Stimulated activated CD4-positive, alpha-beta T cell treated with anti-CD3 and anti-CD28 coated beads, TNF-alpha, amount 100 ng/mL, for 48 hours (primary cell): Measurements from ENCODE around the gene PARM1.

ENCODE experiments used
- DNase-seq, 3 donors: peaks; one replicate each; pipeline ENCODE4 v3.0.0-alpha.2; 2020; ENCODE audit warnings: low read depth in 3 of 3

Gene PARM1

DNA sequence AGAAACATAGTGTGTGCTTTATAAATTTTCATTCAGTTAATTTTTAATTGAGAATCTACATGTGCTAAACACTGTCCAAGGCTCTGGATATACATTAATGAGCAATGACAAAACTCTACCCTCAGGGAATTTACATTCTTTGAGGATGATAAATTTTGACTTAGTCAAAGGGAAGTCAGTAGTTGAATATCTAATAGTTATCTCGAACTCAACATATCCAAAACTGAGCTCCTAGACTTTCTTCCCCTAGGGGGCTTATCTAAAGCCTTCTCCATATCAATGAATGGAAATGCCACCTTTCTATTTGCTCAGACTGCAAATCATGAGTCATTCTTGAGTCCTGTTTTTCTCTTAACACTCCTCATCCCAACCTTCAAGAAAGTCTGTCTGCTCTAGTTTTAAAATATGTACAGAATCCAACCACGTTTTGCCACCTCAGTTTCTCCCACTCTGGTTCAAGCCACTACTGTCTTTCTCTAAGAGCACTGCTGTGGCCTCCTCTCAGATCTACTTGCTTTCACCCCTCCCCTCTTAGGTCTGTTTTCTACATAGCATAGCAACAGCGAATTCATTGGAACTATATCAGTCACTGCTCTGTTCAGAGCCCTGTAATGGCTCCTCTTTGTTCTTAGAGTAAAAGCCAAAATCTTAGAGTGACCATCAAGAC lies 9.5 kb downstream of the PARM1 start:
- no peak for DNase-seq

DNA sequence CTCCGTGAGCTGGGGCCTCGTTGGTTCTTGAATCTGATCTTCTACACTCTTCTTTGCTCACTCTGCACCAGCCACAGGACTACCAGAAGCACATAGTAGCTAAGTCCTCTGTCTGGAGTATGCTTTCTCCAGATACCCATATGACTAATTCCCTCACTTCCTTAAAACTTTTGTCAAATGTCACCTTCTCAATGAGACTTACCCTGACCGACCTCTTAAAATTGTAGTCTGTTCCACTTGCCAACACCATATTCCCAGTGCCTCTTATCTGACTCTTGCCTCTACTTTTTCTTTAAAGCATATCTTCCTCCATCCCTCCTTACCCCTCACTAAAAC lies 10.0 kb downstream of the PARM1 start:
- no peak for DNase-seq

DNA sequence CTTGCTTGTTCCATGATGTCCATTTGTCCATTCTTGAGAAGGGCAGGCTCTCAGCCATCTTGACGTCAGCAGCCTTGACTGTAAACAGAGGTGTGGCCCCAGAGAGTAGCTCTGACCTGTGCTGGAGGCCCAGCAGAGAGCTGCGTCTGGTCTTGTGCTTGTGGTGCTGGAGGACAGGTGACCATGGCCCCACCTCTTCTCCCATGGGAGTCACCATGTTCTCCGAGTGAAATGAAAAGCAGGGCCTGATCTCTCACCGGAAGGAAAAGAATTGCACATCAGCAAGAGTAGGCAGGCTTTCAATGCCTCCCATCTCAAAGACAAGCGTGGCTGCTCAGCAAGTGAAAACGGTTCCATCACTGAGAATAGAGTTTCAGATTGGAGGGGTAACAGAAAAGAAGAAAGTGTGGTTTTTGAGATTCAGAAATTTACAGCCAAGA lies 11.5 kb downstream of the PARM1 start:
- no peak for DNase-seq

DNA sequence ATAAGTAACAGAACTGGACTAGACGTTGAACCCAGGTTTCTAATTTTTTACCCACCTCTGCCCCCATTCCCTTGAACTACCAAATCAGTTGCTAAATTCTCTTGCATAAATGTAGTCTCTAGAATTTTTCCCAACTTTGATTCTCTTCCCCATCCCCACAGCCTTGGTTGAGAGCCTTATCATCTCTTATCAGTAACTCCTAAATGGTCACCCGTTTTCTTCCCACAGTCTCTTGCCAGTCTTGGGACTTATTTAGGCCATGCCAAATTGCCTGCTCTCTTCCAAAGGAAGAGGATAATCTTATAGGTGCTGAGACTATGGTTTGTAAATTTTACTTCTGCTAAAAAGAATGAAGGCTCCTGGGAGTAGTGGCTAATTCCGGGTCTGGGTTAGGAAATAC lies 13.3 kb downstream of the PARM1 start:
- DNase-seq, result no peak

DNA sequence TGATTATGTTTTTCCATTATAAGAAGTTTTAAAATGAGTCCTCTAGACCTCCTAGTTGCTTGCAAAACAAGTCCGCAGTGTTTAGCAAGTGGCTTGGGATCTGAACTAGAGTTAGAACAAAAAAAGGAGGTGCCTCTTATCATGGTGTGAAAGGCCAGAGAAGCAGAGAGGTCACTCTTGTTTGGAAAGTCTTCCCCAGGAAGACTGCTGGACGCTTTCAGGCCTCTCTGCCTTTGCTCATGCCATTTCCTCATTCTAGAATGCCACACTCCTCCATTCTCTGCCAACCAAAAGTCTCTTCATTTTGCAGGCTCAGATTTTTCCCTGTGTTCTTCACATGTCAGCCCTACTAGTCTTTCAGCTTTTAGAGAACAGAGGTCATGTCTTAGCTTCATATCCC lies 14.9 kb downstream of the PARM1 start:
- no peak for DNase-seq

DNA sequence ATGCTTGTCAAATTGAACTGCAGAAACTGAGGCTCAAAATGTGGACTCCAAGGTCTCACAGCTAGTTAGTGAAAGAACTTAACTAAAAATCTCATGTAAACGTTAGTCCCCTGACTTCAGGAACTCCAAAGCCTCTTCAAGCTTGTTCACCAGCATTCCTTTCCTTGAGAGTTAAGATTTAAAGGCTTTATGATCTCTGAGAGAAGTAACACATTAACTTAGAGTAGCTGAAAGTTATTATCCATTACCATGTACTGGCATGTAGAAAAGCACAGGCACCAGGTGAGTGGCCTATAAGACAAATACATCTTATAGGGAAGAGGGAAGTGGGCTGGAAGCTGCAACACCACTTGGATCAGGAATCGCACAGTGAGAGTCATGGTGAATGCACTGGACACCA lies 15.3 kb downstream of the PARM1 start:
- DNase-seq, result no peak

DNA sequence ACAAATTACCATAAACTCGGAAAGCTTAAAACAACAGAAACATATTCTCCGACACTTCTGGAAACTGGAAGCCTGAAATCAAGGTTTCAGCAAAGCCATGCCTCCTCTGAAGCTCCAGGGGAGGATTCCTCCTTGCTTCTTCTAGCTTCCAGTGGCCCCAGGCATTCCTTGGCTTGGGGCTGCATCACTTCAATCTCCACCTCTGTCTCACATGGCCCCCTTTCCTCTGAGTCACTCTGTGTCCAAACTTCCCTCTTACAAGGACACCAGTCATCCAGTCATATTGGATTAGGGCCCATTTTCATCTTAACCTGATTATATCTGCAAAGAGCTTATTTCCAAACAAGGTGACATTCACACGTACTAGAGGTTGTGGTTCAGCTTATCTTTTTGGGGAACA lies 17.3 kb downstream of the PARM1 start:
- DNase-seq, result no peak

DNA sequence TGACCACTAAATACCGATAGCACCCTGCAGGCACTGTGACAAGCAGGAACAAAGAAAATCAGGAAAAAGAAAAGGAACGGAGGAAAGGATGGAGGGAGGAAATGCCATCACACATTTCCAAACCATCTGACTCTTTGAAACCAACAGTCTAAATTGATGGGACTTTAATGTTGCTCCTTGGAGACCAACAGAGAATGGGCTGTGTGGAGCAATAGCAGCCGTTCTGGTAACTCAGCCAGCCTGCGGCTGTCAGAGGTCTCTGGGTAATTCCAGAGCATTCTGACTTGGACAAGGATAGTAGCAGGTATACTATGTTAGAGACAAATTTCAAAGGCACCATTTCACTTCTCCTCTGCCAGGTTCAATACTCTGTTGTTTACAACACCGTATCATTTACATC lies 18.0 kb downstream of the PARM1 start:
- DNase-seq, result no peak

DNA sequence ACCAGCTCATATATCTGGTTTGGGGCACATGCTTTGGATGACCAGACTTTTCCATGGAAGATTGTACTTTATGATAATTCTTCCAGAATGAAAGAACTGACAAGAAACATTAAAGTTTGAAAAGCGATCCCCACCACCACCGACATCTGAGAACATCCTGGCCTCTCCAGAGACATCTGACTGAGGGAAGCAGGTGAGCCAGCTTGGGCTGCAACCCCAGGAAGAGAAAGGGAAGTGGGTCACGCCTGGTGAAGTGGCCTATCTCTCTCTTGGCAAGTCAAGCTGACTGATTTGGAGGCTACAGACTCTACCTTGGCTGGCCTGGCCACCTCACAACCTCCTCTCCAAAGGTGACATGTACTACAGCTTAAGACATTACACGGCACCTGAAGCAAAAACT lies 20.7 kb downstream of the PARM1 start:
- no peak for DNase-seq

DNA sequence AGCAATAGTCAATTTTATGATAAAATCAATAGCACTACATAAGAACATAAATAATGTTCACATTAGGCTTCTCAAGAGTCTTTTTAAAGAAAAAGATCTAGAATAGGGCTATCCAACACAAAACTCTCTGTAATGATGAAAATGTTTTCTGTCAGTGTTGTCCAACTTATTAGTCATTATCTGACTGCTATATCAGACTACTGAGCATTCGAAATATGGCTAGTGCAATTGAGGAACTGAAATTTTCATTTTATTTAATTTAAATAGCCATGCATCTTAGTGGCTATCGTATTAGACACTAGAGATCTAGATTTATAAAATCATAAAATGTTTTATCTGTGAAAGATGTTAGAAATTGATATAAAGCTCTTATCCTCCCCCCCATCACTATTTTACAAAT lies 26.0 kb downstream of the PARM1 start:
- DNase-seq, result no peak

DNA sequence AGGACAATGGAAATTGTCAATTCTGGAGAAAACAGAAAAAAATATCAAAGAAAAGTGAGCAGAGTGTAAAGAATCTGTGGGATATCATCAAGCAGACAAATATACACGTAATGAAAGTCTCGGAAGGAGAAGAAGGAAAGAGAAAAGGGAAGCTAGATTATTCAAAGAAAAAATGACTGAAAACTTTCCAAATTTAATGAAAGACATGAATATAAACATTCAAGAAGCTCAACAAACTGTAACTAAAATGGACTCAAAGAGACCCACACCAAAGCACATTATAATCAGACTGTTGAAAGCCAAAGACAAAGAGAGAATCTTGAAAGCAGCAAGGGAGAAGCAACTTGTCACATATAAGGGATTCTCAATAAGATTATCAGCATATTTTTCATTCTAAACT lies 28.3 kb downstream of the PARM1 start:
- no peak for DNase-seq

DNA sequence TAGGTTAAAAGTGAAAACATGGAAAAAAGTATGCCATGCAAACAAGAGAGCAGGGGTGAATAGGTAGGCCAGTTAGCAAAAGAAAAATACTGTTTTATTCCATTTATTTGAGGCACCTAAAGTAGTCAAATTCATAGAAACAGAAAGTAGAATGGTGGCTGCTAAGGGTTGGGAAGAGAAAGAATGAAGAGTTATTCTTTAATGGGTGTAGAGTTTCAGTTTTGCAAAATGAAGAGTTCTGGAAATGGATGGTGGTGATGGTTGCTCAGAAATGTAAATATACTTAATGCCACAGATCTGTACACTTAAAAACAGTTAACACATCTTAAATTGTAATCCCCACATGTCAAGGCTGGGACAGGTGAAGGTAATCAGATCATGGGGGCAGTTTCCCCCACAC lies 29.7 kb downstream of the PARM1 start:
- no peak for DNase-seq

DNA sequence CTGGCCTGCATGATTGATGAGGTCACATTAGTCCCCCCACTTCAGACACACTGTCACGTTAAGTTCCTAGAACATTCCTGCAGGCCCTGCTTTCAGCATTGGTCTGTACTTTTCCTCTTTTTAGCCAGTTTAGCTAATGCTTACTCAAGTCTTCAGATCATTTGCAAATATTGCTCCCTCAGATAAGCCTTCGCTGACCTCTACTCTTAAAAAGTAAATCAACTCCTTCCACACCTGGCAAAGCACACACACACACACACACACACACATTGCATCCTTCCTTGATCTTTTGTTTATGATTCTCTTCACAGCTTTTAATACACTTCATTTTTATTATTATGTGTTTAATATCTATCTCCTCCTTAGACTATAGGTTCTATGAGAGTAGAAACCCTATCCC lies 31.4 kb downstream of the PARM1 start:
- no peak for DNase-seq

DNA sequence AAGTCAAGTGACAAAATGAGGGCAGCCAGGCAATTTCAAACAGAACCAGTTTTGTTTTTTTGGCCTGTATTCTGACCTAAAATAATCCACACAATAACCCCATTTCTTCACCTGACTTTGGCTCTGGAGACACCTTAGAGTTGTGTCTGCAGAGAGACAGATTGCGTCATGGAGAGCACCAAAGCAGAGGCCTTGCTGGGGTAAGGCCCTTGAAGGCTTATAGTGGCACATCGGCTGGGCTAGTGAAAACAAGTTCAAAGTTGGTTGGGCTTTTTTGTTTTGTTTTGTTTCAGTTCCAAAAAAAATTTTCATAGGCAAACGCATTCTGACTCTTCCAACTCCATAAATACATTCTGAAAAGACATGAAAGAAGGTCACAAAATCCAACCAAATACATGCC lies 34.4 kb downstream of the PARM1 start:
- no peak for DNase-seq

DNA sequence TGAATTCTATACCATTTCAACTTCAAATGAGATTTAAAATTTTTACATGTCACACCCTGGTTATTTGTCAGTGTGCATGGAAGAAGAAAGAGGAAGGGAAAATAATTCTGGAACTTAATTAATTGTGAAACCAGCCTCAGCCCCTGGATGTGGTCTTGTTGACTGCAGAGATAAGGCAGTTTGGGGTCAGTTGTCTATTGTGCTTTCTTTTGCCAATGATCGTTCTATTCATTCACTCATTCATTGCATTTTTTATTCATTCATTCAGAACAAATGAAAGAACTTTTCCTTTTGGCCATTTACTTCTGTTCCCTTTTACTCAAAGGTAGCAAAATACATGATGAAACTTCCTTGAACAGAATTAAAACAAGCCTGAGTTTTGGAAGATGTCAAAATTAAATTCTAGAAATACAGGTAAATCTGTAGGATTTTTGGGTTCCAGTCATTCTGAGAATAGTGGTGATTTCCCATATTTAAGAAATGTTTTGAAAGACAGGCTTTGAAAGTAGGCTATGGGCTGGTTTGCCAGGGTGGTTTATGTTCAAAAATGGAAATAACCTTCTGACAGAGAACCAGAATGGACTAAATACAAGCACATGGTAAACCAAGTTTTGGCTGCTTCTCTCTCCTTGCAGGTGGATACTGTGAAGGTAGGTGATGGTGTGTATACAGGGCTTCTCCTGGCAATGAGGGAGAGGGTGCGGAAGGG lies 35.7 kb downstream of the PARM1 start:
- DNase-seq, result no peak

DNA sequence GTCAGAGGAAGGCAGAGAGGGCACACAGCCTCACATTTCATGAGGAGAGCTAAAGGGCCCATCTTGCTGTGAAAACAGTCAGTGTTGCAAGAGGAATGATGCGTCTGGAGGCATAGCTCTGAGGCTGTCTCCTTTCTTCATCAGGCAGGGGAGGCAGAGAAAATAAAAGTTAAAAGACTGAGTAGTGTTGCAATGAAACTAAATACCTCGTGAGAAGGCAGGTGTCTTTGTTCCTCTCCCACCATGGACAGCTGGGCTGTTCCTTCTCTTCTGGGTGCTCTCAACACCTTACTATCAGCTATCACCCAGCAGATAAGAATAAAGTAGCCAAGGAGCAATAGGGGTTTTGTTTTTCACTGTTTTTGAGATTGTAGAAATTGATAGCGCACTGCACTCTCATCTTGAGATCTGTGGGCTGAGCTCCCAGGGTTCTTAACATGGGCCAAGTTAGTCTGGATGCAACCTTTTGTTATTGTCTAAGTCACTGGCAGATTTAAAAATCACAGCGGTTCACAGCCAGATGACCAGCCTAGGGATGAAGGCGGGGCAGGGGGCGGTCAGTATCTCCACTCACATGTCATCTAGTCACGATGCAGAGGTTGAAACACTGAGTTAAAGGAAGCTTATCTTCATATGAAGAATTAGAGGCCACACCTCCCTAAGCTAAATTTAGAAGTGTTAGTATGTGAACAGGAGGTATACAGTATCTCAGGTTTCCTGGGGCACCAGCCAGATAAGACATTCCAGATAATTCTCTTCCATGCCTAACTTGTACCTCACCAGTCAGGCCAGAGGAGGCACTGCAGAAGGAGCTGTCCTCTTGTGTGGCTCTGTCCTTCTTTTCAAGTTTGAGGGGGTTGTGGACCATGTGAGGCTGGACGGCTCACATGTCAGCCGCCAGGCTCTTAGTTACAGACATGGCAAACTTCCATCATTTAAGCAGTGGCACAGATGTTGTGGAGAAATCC lies 36.9 kb downstream of the PARM1 start:
- no peak for DNase-seq

DNA sequence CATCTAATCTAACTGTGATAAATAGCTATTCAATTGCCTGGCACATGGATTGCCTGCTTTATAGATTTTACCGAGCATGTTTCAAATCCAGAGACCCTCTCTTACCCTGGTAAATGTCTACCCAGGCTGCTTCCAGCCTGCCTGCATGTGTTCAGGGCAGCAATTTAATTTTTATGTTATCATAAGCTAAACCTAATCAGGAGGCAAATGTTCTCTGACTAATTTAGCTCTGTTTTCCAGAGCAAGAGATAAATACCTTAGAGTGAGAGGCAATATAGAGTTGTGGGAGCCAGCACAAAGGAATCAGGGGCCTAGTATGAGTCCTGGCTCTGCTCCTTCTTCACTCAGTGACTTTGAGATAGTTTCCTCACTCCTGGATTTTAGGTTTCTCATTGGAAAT lies 37.7 kb downstream of the PARM1 start:
- no peak for DNase-seq

DNA sequence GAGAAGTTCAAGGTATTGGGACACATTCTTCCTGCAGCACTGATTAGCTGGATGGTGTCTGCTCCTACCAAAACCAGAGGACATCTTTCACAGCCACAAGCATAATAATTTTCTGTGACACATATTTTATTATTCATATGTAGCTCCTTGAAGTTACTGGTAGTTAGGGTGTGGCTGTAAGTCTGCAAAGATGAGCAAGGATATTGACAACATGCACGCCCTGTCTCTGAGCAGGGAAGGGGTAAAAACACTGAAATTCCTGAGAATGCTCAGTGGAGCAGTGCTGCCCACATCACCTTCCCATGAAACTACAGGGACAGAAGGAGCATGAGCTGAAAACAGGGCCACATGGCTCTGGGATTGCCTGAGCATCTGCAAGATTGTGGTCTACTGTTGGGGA lies 38.9 kb downstream of the PARM1 start:
- no peak for DNase-seq

DNA sequence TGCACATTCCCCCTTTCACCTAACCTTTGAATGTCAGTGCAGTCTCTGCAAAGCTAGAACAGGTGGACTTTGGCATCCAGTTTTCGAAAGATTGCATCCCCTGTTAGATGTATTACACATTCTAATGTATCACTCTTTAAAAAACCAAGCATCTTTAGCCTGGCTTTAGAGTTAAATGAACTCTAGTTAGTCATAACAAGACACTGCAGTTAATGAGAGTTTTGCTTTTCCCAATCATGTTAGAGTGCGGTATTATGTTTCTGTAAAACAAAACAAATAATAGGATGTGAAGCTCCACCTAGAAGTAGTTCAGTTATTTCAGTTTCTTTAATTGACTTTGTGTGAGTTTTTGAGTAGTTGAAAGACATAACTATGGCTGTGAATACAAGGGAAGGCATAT lies 42.2 kb downstream of the PARM1 start:
- no peak for DNase-seq

DNA sequence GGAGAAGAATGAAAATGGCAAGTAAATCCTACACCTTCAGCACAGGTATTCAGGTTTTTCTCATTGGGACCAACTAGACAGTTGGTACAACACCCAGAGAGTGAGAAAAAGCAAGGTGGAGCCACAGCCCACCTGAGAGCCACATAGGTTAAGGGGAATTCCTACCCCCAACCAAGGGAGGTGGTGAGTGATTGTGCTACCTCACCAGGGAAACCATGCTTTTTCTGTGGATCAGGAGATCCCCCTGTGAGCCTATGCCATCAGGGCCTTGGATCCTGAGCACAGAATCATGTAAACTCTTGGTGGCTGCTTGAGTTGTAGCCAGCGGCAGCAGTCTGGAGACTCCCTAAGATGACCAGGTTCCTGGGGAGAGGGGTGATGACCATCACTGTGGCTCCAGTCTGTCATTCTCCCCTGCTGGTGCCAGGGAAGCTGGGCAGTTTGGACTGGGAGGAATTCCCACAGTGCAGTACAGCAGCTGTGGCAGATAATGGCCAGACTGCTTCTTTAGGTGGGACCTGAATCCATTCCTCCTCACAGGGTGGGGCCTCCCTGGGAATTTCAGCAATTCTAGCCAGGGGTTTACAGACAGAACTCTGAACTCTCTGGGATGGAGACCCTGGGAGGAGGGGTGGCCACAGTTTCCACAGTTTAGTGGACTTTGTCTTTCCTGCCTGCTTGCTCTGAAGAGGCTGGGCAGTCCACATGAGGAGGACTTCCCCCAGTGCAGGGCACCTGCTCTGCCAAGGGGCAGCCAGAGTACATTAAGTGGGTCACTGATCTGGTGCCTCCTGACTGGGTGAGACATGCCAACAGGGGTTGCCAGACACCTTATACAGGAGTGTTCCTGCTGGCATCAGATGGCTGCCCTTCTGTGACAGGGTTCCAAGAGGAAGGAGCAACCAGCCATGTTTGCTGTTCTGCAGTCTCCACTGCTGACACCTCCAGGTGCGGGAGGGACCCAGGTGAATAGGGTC lies 43.2 kb downstream of the PARM1 start:
- DNase-seq, result no peak

DNA sequence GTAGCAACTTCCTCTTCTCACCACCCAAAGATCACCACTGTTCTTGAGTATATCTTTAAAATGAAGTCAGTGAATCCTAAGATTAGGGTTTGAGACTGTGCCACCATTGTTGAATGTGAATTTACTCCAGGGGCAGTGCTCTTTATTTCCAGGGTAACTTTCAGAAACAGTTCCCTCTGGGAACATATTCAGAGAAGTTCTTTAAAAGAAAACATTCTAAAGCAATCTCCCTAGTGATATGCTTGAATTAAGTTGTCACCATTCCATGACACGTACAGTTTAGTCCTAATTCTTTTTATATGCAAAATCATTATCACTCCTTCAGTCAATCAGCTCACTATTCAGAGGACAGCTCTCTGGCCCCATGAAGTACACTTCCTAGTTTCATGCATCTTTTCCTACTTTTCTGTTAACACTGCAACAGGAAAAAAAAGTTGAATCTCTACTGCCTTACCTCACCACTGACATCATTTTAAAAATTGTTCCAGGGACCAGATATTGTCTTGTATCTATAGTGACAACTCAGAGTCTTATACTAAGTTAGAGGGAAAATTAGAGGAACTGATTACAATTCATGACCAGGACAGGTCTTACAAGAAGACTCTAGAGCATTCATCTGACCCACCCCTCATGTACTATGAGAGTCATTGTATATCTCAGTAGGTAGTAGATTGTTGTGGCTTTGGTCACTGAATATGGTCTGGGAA lies 49.8 kb downstream of the PARM1 start:
- DNase-seq, result no peak
